Measurements from ENCODE around the gene PES1. TPM values are rescaled to one million over a fixed set of nuclear protein-coding genes. Genes with fewer than 3 reads are reported as not detected.

The PES1 gene
- total and polyA plus RNA-seq, 11 donors: 15.7 to 60.9 (median 27.8) TPM

GRCh38 chr22:30566125-30566524, 25.6 kb downstream of the PES1 start:
- intact Hi-C loops (cut with DNase I): no loop called here
- H3K27me3 ChIP-seq: peaks cover 0 to 16% (median 0%) of the 10 kb centered on the region in 9 donors
- H3K27ac ChIP-seq: no peak overlapping the region
- H3K4me3 ChIP-seq: no peak overlapping the region
- H3K9me3 ChIP-seq: no peaks in the 10 kb centered on the region
- no peaks in the 10 kb centered on the region for H3K36me3 ChIP-seq
- no peaks in the 10 kb centered on the region for H3K4me1 ChIP-seq
- TF ChIP-seq CTCF (IDR thresholded peaks at IDR 0.05) (no peak), POLR2A (IDR thresholded peaks at IDR 0.05) (no peak)
- 73 to 78% (median 74%) methylated on average over 7 of the region's 7 CpGs for WGBS, 4 donors
- DNase-seq (no peak), ATAC-seq (no peak)

GRCh38 chr22:30565341-30565740, 26.4 kb downstream of the PES1 start:
- ATAC-seq (no peak), DNase-seq (no peak)
- H3K9me3 ChIP-seq: no peaks in the 10 kb centered on the region
- TF ChIP-seq CTCF (IDR thresholded peaks at IDR 0.05): no peak
- no peak overlapping the region for H3K27ac ChIP-seq
- H3K4me3 ChIP-seq: no peak overlapping the region
- H3K27me3 ChIP-seq: peaks cover 0 to 16% (median 0%) of the 10 kb centered on the region in 9 donors
- H3K36me3 ChIP-seq: no peaks in the 10 kb centered on the region
- 77 to 90% (median 79%) methylated on average over 3 to 4 of the region's 4 CpGs for WGBS, 4 donors
- H3K4me1 ChIP-seq: no peaks in the 10 kb centered on the region
- intact Hi-C loops (cut with DNase I): no loop called here

GRCh38 chr22:30564761-30565119, 27.0 kb downstream of the PES1 start:
- WGBS, 4 donors: 0 to 30% (median 23%) methylated on average over 2 to 3 of the region's 3 CpGs
- DNase-seq (no peak), ATAC-seq (no peak)
- intact Hi-C loops (cut with DNase I): no loop called here
- H3K4me1 ChIP-seq: no peaks in the 10 kb centered on the region
- no peak overlapping the region for H3K27ac ChIP-seq
- peaks cover 0 to 16% (median 0%) of the 10 kb centered on the region in 9 donors for H3K27me3 ChIP-seq
- no peaks in the 10 kb centered on the region for H3K36me3 ChIP-seq
- no peak overlapping the region for H3K4me3 ChIP-seq
- TF ChIP-seq CTCF (IDR thresholded peaks at IDR 0.05) (no peak), POLR2A (IDR thresholded peaks at IDR 0.05) (no peak)
- H3K9me3 ChIP-seq: no peaks in the 10 kb centered on the region

- 55 to 59% (median 58%) methylated on average over 8 of the region's 8 CpGs for WGBS, 4 donors
- DNase-seq: no peak
- Histone ChIP-seq H3K36me3 (no peaks in the 10 kb centered on the region), H3K9me3 (no peaks in the 10 kb centered on the region), H3K4me1 (no peaks in the 10 kb centered on the region), H3K4me3 (no peak overlapping the region), H3K27me3 (peaks cover 0 to 16% (median 0%) of the 10 kb centered on the region in 9 donors), H3K27ac (no peak overlapping the region)
- TF ChIP-seq CTCF (IDR thresholded peaks at IDR 0.05) (no peak), POLR2A (IDR thresholded peaks at IDR 0.05) (no peak)
- intact Hi-C loops (cut with DNase I): no loop called here
- no peak for ATAC-seq
Measured at GRCh38 chr22:30564045-30564760, 27.5 kb downstream of the PES1 start.

Data from heart left ventricle (tissue), 16 donors.